Measurements from ENCODE around the gene SBNO1.

DNA sequence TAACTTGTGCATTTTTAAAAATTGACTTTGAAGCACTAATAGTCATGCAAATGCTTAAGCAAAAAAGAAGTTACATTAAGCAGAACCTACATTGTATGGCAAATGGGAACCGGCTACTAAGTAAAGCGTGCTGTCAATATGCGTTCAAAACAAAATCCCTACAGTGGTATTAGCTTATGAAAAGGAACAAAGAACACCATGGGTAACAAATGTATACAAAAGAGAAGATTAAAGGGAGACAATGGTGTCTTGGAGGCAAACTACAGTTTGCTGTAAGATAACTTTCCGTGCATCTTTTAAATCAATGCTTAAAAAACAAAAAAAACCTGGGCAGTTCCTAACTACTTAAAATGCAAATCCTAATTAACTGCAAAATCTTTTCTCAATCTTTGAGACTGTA lies 103.5 kb downstream of the SBNO1 start:
- TF ChIP-seq, protein P1, sequence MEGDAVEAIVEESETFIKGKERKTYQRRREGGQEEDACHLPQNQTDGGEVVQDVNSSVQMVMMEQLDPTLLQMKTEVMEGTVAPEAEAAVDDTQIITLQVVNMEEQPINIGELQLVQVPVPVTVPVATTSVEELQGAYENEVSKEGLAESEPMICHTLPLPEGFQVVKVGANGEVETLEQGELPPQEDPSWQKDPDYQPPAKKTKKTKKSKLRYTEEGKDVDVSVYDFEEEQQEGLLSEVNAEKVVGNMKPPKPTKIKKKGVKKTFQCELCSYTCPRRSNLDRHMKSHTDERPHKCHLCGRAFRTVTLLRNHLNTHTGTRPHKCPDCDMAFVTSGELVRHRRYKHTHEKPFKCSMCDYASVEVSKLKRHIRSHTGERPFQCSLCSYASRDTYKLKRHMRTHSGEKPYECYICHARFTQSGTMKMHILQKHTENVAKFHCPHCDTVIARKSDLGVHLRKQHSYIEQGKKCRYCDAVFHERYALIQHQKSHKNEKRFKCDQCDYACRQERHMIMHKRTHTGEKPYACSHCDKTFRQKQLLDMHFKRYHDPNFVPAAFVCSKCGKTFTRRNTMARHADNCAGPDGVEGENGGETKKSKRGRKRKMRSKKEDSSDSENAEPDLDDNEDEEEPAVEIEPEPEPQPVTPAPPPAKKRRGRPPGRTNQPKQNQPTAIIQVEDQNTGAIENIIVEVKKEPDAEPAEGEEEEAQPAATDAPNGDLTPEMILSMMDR (IDR thresholded peaks at IDR 0.05), result no peak
- no peak for TF ChIP-seq POLR2A (IDR thresholded peaks at IDR 0.05)
